Stimulated activated CD8-positive, alpha-beta memory T cell treated with anti-CD3 and anti-CD28 coated beads, Interleukin-7, amount 100 ng/mL, for 24 hours (primary cell): Measurements from ENCODE around the gene MTR.
"Not testable (repeated sequence)": the region's sequence is repeated elsewhere in the genome, so short reads cannot be mapped to it uniquely, and the experiment has no call there.

Experiments used
- DNase-seq: peaks from one replicate; pipeline ENCODE4 v3.0.0-alpha.2; 2020; ENCODE audit warnings: low read depth

MTR gene

DNA sequence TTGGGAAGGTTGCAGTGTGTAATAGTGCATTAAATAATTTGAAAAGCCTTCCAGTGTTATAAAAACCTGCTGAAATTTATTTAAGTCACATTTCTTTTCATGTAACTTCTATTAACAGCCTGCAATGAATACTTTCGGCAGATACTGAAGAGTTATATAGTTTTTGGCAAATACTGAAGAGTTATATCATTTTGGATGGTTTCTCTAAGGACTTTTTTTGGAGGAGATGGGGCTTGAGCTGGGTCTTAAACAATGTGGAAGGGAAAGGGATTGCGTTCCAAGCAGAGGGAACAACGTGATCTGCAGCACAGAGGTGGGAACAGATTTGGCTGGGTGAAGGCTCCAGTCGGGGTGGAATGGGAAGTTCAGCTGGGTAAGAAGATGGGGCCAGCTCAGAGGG, 39.8 kb downstream of the MTR start:
- DNase-seq = no peak

DNA sequence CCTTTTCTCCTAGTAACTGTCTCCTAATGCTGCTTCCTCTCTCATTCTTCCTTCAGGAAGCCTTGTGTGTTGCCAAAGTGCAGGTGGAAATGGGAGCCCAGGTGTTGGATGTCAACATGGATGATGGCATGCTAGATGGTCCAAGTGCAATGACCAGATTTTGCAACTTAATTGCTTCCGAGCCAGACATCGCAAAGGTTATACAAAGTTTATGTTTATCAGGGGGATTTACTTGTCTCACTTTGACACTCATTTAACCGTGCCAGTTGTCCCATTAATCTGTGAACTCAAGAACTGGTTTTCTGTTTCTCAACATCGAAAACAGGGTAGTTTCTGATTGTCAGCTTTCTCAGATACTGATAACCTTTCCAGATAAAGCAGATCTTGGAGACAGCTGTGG, 40.4 kb downstream of the MTR start:
- no peak for DNase-seq

DNA sequence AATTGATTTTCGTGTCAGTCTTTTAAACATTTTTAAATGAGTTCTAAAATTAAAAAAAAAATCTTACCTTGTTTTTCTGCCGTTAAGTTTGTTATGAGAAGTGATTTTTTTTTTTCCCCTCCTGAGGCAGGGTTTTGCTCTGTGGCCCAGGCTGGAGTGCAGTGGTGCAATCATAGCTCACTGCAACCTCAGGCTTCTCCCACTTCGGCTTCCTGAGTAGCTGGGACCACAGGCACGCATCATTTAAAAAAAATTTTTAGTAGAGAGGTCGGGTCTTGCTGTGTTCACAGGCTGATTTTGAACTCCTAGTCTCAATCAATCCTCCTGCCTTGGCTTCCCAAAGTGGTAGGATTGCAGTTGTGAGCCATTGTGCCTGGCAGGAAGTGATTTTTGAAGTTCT, 41.1 kb downstream of the MTR start:
- no peak for DNase-seq

DNA sequence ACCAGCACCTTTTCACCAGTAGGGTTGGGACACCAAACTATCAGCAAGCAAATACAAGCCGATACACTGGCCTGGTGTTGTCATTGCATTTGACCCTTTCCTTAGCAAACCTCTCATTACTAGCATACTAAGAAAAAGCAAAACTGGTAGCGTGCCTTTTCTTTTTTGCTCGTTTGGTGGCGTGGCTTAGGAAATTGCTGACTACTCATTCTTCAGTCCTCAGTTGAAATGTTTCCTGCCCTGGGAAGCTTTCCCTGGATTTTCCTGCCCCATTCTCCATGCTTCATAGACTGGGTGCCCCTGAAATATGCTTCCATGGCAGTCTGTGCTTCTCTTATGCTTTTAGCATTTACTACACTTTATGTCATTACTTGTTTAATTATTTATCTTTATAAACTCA, 42.0 kb downstream of the MTR start:
- DNase-seq = no peak

DNA sequence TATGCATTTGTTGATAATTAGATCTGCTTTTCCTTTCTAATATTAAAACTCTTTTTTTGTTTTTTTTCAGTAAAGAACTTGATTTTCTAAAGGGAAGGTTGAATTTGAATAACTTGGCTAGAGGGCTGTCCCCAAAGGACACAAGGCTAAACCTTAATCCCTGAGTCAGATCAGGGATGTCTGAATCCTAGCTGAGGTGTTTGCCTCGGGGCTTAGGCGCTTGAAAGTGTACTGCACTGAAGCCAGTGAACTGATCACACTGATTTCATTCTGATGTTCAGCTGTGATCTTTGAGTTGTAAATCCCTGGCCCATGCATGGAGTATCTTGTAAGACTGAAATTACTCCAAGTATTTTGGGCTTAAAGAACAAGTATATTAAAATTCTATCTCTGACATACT, 42.8 kb downstream of the MTR start:
- DNase-seq = no peak

DNA sequence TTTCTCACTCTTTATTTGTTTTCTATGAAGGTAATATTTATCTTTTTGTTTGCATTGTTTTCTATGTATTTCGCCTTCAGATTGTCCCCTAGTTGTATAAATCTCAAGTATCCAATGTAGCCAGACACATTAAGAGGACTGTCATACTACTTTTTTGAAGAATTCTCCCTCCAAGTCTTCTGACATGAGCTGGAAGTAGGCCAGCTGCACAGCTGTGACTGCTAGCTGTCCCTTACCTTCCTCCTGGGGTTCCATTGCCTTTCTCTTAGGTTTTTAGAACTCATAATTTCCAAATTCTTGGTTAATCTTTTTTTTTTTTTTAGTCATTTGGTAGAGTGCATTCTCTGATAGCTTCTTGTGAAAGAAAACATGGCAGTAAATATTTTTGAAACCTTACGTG, 46.2 kb downstream of the MTR start:
- DNase-seq = no peak

DNA sequence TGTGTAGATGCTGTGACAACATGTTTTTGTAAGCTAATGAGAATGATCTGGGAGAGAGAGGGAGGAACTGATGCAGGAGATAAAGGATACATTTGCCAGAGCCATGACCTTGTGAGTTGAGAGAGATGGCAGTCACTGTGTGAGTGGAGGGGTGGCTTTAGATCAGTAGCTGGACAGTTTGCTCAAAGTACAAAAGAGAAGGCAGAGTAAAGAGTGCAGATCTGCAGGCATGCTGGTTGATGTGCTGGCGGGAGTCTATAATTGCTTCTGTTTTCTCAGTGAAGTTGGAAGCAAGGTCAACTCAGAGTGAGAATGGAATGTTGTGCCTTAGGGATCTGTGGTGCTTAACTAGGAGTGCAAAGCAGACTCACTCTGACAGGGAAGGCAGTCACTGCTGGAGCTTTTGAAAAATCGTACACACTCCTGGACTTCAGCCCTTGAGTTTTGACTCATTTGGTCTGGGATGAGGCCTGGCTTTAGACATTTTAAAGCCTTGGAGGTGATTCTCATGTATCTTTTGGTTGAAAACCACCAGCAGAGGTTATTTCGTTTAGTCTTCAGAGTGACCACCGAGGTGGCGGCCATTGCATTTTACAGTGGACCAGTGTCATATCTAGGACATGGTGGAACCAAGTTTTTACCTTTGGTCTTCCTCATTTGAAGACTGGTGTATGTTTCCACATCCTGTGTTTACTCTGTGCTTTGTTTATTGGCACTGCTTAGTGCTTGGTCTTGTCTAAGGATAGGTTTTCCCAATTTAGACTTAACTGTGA, 49.6 kb downstream of the MTR start:
- no peak for DNase-seq

DNA sequence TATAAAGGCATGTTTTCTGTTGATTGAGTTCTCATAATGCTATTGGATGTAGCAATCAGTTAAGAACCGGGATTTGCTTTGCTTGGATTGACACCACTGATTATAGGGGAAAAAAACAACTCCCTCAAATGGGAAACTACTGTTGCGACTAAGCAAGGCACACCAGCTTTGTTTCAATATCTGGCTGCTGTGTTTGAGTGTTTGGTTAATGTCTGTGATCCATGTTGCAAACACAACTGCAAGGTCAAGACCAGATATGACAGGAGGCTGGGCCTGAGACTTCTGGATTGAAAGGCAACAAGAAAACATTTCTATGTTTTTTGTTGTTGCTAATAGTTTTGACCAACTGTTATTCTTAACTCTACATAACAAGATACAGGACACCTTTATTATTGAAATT, 50.7 kb downstream of the MTR start:
- DNase-seq = no peak

DNA sequence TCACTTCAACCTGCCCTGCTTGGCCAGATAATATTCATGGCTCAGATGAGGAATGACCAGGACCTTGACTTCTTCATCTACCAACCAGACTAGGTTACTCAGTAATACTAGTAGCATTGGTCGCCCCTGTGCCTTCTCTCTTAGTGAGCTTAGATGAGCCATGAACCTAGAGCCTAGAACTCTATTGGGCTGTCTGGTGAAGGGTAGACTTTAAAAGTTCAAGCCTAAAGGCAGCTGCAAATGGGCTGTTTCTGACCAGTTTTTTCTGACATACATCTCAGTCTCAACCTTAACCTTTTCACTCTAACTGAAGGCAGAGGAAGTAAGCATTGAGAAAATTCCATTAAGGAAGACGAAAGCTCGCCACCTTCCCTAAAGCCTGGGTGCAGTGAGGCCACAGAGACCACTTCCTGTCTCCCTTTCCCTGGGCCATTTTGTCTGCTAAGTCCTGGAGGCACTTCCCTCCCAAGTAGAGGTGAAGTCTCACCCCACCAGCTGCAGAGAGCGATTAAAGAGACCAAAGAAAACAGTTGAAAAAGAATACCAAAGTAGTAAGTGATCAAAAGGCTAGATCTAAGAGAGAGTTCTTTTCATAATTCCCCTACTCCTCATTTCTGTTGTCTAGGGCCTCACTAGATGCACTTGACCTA, 53.3 kb downstream of the MTR start:
- no peak for DNase-seq

DNA sequence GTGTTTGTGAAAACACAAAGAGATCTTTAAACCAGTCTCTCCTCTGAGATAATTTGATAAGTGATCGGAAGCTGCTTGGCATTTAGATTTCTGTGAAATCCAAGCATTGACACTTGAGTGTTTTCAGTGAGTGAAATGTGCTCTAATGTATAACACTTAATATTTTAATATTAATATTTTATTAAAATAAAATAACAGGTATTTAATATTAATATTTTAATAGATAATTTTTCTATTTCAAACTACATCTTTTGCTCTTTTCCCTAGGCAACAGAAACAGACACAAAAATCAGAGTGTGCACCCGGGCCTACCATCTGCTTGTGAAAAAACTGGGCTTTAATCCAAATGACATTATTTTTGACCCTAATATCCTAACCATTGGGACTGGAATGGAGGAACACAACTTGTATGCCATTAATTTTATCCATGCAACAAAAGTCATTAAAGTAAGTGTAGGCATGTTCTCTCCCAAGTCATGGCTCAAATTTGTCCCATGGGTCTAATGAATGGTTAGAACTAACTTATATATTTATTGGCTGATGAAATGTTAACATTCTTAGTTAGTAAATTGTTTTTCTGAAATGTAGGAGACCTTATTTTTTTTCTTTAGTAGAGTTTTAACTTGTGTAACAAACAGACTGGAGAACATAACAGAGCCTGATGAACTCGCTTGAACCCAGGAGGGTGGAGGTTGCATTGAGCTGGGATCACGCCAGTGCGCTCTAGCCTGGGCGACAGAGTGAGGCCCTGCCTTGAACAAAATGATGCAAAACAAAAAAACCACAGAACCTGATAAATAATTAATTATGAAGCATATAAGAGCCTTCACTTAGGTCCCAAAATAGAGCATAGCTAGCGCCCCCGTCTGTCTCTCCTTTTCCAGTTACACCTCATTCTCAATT, 55.2 kb downstream of the MTR start:
- no peak for DNase-seq

DNA sequence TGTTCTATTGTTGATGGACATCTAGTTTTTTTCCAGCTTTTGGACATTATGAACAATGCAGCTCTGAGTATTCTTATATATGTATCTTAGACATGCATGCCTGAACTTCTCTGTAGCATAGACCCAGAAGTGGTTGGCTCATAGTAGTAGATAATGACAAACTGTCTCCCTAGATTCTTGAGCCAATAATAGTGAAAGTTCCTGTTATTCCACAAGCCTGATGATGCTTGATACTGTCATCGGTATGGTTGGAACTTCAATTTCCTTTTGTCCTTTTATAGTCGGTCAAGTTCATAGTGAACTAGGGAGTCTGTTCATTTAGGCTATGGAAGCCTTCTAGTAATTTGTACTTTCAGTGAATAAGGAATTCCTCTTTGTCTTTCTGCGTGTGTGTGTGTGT, 56.8 kb downstream of the MTR start:
- DNase-seq = no peak

DNA sequence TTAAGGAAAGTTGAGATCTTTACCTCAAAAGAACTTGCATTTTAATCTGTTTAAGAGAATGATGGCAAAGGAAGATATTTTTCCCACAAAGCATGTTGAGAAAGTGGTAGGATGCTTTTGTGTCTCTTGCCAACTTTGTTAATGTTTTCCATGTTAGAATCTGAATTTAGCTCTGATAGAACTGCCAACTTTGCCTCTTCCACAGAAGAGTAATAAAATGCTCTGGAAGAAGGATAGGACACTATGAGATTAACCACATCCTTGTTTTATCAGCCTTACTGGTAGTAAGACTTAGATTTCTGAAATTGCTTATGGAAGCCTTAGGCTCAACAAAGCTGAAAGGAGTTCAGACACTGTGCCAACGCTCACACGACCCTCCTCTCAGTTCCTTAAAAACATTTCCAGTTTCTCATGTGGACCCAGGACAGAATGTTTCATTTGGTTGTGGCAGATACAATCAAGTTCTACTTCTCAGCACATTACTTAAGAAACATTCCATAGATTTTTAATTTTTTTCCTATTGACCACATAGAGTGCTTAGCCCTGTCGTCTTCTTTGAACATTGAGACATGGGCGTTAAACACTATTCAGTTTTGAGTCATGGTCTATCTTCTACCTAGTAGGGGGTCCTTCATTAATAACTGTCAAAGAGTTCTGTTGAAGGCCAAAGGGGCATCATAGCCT, 59.0 kb downstream of the MTR start:
- no peak for DNase-seq

DNA sequence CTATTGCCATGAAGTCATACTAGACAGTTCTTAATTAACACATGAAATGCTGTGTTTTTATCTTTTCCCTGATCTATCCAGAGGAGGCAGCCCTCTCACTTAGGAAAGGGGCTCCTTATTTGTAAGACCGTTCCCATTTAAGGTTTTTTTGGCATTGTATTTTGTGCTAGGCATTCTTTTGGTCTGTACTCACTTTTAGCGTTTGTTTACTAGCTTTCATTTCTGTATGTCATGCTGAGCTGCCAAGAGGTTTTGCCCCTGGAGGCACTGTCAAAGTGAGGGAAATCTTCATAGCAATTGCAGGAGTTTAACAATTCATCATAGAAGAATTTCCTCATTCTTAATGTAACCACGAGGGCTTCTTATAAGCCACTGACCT, 59.5 kb downstream of the MTR start:
- DNase-seq = no peak

DNA sequence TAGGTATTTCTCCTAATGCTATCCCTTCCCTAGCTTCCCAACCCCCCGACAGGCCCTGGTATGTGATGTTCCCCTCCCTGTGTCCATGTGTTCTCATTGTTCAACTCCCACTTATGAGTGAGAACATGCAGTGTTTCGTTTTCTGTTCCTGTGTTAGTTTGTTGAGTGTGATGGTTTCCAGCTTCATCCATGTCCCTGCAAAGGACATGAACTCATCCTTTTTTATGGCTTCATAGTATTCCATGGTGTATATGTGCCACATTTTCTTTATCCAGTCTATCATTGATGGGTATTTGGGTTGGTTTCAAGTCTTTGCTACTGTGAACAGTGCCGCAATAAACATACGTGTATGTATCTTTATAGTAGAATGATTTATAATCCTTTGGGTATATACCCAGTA, 61.6 kb downstream of the MTR start:
- not testable (repeated sequence) for DNase-seq

DNA sequence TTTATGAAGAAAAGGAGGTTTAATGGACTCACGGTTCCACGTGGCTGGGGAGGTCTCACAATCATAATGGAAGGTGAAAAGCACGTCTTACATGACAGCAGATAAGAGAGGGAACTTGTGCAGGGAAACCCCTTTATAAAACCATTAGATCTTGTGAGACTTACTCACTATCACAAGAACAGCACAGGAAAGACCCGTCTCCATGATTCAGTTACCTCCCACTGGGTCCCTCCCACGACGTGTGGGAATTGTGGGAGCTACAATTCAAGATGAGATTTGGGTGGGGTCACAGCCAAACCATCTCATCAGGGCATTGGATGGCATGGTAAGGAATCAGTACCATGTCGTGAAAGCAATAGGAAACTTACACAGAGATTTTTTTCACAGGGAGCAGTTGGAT, 63.1 kb downstream of the MTR start:
- no peak for DNase-seq

DNA sequence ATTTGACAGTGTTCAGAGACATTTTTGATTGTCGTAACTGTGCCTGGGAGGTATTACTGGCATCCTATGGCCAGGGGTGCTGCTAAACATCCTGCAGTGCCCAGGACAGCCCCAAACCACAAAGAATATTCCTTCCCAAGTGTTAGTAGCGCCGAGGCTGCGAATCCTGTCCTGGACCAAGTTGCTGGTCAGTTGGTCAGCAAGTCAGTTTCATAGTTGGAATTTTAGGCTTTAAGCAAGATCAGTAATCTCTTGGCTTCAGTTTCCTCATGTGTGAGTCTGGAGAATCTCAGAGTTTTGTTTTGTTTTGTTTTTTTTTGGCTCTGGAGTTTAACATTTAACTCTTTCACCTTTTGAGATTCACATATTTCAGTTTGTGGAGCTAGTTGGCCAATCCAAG, 65.0 kb downstream of the MTR start:
- DNase-seq = no peak

DNA sequence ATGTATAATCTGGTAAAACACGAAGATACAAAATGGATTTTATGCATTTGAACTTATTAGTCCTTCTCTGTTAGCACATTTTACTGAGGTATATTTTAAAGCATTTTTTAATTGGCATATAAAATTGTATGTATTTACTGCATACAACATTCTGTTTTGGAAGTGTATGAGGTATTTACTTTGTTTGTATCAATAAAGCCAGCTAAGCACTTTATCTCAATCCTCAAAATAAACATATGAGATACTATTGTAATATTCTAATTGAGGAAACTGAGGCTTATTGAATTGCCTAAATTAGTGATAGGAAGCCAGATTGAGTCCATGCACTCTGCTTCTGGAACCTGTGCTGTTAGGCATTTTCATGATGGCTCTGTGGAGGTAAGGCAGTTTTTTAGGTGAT, 65.6 kb downstream of the MTR start:
- no peak for DNase-seq

DNA sequence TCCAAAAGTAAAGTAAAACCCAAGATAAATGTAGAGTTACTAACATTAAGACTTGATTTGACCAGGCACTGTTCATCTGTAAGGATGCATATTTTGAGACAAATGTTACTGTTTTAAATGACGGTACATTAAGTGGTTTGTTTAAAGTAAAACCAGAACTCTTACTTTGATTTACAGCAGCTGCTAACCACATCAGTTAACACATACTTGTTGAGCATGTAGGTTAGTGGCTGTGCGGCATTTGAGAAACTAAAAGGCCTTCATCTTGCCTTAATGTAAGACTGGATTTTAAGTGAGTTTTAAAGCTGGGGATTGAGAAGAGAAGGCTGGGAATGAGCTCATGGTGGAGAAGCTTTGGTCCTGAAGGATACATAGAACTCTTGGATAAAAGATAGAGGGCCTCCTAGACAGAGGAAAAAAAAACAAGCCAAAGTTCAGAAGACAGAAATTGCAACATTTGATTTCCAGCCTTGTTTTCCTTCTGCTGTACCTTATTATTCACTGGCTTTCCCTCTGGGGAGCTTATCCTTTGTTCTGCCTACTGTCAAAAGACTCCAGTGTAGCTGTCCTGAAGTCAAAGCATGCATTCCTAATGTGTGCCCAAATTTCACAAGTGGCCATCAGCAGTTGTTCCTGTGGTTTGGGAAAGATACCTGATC, 66.6 kb downstream of the MTR start:
- no peak for DNase-seq

DNA sequence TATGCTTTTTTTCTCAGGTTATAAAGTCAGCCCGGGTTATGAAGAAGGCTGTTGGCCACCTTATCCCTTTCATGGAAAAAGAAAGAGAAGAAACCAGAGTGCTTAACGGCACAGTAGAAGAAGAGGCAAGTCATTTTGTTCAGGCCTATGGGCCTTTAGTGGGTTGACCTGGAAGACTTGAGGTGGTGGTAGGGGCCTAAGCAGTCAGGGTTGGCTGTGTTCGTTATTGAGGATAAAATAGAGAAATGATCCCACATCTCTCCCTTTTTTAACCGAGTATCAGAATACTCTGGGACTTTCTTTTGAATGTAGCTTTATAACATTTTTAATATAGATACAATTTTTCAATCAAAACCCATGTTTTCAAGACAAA, 67.1 kb downstream of the MTR start:
- DNase-seq = no peak

DNA sequence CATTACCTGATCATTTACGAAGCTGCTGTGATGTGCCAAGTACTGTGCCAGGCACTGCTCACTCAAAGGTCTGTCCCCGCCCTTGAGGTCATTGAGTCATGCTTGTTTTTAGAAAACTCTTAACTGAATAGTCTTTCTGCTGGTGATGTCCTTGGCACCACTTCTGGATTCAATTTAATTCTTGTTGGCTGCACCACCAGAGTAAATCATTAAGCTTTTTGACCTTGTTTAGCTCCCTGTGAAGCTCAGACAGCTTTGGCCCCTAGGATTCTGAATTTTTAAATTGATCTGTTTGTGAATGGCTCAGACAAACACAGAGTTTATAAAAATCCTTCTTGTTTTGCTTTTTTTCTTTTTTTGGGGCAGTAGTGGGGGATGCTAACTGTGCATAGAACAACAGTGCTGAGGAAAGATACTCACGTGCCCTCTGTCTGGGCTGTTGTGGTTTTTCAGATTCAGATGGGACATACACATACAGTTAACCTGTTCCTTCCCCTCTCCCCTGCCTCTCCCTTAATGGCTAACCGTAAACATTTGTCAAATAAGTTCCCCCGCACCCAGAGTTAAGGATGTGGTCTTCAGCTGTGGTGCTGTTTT, 67.6 kb downstream of the MTR start:
- DNase-seq = no peak

DNA sequence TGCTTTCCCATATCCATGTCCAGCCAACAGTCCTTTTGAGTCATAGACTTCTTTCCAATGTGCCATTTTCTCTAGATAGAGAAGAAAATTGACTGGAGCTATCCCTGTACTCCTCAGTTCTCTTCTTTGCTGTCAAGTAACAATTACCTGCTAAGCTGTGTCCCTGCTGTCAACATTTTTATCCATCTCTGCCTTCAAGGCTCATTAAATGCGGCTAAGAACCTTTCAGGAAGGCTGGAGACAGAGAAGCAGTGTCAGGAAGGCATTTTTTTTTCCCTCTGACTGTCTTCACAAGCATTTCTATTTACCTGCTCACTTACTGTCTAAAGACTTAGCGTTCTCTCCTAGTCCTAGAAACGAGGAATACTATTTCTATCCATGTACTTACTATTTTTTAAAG, 69.1 kb downstream of the MTR start:
- DNase-seq = no peak
